Measurements from ENCODE around the gene UGGT2. TPM values are rescaled to one million over a fixed set of nuclear protein-coding genes. Genes with fewer than 3 reads are reported as not detected.
A peak's percentile ranks its signal among the peaks of the same experiment; 100 is the strongest.

The UGGT2 gene
- total and polyA plus RNA-seq, 9 of the 15 experiments (the other 6 are each of a cell fraction or from before 2014, with no cell fraction given) = 3.5 to 24.5 (median 18.3) TPM

GRCh38 chr13:95756072-95756471 is 297.1 kb downstream of the UGGT2 start (continued):
- no peak for TF ChIP-seq ZBTB12 (CRISPR knock-in tag; IDR thresholded peaks at IDR 0.05)
- no peak for TF ChIP-seq MAZ (CRISPR knock-in tag; conservative IDR thresholded peaks at IDR 0.05 in 1 of 2, IDR thresholded peaks at IDR 0.05 in 1 of 2)
- no peak for TF ChIP-seq ZNF76 (CRISPR knock-in tag; IDR thresholded peaks at IDR 0.05; ENCODE audit: borderline replicate concordance)
- TF ChIP-seq ZBTB2 (IDR thresholded peaks at IDR 0.05) = no peak
- peak; percentile 86 for TF ChIP-seq JUND (IDR thresholded peaks at IDR 0.05; ENCODE audit: borderline replicate concordance, low read depth, low read length)
- TF ChIP-seq JUND (tag; IDR thresholded peaks at IDR 0.05; ENCODE audit: borderline replicate concordance, low read depth, low read length) = 0 out of 3 replicates have a peak, but pooled peaks have one; percentile 60
- TF ChIP-seq MAFK (IDR thresholded peaks at IDR 0.05; ENCODE audit: low read length) = no peak
- TF ChIP-seq, protein P1, sequence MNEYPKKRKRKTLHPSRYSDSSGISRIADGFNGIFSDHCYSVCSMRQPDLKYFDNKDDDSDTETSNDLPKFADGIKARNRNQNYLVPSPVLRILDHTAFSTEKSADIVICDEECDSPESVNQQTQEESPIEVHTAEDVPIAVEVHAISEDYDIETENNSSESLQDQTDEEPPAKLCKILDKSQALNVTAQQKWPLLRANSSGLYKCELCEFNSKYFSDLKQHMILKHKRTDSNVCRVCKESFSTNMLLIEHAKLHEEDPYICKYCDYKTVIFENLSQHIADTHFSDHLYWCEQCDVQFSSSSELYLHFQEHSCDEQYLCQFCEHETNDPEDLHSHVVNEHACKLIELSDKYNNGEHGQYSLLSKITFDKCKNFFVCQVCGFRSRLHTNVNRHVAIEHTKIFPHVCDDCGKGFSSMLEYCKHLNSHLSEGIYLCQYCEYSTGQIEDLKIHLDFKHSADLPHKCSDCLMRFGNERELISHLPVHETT (CRISPR knock-in tag; conservative IDR thresholded peaks at IDR 0.05 in 1 of 2, IDR thresholded peaks at IDR 0.05 in 1 of 2) = no peak
- TF ChIP-seq ZBTB17 (CRISPR knock-in tag; IDR thresholded peaks at IDR 0.05) = no peak
- TF ChIP-seq ZNF239 (CRISPR knock-in tag; IDR thresholded peaks at IDR 0.05) = no peak
- TF ChIP-seq, protein P2, sequence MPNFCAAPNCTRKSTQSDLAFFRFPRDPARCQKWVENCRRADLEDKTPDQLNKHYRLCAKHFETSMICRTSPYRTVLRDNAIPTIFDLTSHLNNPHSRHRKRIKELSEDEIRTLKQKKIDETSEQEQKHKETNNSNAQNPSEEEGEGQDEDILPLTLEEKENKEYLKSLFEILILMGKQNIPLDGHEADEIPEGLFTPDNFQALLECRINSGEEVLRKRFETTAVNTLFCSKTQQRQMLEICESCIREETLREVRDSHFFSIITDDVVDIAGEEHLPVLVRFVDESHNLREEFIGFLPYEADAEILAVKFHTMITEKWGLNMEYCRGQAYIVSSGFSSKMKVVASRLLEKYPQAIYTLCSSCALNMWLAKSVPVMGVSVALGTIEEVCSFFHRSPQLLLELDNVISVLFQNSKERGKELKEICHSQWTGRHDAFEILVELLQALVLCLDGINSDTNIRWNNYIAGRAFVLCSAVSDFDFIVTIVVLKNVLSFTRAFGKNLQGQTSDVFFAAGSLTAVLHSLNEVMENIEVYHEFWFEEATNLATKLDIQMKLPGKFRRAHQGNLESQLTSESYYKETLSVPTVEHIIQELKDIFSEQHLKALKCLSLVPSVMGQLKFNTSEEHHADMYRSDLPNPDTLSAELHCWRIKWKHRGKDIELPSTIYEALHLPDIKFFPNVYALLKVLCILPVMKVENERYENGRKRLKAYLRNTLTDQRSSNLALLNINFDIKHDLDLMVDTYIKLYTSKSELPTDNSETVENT (CRISPR knock-in tag; IDR thresholded peaks at IDR 0.05) = no peak
- no peak for TF ChIP-seq ZNF778 (CRISPR knock-in tag; IDR thresholded peaks at IDR 0.05)
- no peak for TF ChIP-seq ZBTB43 (CRISPR knock-in tag; IDR thresholded peaks at IDR 0.05)
- TF ChIP-seq ERF (CRISPR knock-in tag; IDR thresholded peaks at IDR 0.05) = no peak
- TF ChIP-seq, protein P3, sequence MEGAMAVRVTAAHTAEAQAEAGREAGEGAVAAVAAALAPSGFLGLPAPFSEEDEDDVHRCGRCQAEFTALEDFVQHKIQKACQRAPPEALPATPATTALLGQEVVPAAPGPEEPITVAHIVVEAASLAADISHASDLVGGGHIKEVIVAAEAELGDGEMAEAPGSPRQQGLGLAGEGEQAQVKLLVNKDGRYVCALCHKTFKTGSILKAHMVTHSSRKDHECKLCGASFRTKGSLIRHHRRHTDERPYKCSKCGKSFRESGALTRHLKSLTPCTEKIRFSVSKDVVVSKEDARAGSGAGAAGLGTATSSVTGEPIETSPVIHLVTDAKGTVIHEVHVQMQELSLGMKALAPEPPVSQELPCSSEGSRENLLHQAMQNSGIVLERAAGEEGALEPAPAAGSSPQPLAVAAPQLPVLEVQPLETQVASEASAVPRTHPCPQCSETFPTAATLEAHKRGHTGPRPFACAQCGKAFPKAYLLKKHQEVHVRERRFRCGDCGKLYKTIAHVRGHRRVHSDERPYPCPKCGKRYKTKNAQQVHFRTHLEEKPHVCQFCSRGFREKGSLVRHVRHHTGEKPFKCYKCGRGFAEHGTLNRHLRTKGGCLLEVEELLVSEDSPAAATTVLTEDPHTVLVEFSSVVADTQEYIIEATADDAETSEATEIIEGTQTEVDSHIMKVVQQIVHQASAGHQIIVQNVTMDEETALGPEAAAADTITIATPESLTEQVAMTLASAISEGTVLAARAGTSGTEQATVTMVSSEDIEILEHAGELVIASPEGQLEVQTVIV (CRISPR knock-in tag; IDR thresholded peaks at IDR 0.05; ENCODE audit: borderline replicate concordance) = no peak
- no peak for TF ChIP-seq SP2 (IDR thresholded peaks at IDR 0.05; ENCODE audit: extremely low read depth, low read depth, low read length, poor library complexity, severe bottlenecking)
- no peak for TF ChIP-seq JUNB (CRISPR knock-in tag; conservative IDR thresholded peaks at IDR 0.05)
- TF ChIP-seq BDP1 (IDR thresholded peaks at IDR 0.05; ENCODE audit: insufficient read depth, insufficient read length) = no peak
